NCI-H1048 (cell line): ENCODE data around the gene IRF4.

ENCODE experiments used
- DNase-seq: peaks from one replicate; lab custom pipeline; 2025; lab: John Stamatoyannopoulos, UW

Gene IRF4

DNA sequence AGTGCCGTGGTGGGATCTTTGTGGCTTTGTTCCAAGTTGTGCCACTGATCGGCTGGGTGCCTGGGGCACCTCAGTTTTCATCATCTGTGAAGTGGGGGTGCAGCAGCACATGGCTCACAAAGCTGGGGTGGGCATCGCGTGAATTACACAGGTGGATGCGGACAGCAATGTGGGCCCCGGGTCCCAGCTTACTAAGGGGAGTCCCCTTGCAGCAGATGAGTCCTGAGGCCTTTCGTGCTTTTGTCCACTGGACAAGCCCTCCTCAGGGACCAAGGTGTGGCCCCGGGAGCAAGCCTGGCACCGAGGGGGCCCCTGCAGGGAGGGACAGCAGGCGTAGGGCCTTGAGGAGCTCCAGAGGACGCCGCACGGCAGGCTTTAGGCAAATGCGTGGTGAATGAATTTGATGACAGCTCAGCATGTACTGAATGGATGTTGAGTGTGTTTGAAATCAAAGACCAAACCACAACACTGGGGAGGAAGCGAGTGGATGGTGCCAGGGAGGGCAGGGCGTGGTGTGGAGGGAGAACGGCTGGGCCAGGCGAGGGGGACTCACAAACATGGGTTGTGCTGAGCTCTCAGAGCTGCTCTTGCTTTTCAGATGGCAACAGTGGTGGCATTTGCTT is 53.2 kb downstream of the IRF4 start:
- DNase-seq, result no peak

DNA sequence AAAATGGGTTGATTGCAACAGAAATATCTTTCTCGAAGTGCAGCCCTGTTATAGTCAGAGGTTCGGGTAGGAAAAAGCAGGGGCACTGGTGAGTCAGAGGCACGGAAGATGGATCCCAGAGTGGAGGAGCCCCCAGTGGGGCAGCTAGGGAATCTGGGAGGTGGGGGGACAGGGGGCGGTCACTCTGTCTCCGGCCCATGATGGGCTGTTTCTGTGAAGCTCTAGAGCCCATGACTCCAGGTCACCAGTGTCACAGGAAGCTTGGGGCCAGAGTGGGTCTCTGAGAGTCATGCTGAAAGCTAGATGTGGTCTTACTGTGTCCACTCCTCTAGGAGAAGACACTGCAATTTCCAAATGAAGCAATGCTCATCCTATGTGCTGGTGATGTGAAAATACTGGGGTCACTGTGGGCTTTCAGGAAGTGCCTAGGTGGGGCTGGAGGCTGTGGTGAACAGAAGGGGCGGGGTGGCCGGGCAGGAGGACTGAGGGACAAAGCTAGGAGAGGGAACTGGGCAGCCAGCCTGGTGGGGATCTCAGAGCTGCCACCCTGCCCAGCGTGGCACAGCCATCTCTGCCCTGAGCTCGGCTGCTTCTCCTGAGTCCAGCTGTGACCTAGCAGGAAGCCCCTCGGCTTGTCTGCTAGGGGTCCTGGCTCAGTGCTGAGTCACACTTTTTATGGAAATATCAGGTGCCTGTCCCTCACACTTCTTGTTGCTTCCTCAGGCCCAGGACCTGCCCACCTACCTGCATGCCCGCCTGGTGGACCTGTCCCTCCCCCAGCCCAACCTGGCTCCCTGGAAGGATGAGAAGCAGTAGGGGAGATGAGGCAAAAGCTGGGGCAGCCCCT is 54.2 kb downstream of the IRF4 start:
- DNase-seq, result no peak

DNA sequence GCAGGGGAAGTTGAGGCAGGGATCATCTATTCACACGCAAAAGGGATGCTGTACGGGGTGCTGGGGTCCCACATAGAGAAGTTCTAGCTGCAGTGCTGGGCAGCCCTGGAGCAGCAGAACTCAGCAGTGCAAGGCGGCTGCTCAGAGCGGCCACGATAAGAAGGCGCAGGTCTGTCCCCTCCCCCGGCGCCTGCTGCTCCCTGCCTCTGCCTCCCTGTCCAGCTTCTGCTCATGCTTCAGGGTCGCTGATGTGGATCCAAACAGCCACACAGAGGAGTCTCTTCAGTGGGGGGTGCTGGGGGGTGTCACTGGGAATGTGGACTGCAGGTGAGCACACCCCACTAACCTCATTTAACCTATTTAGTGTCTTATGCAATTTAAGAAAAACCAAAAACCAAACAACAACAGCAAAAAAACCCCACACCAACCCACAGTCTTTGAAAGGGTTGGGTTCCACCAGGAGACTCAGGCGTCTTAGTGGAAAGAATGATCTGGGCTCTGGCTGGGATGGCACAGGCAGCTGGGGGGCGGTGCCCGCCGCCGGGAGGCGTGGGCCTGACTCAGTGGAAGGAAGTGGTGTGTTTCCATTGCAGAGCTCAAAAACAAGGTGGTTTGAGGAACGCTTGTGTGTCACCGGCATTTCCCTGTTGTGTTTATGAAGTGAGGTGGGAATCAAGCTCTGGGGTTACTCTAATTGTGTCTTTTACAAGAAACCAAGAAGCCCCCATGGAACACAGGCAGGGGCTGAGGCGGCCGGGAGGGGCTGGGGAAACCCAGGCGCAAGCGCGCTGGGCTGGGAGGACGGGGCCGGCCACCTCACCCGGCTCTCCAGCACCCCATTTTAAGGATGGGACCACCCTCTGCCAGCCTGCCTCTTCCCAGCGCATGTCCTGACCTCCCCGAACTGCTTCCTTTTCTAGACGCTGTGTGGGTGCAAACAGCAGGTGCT is 55.1 kb downstream of the IRF4 start:
- DNase-seq, result no peak

GRCh38 chr6:447381-448165 is 56.0 kb downstream of the IRF4 start:
- no peak for DNase-seq

DNA sequence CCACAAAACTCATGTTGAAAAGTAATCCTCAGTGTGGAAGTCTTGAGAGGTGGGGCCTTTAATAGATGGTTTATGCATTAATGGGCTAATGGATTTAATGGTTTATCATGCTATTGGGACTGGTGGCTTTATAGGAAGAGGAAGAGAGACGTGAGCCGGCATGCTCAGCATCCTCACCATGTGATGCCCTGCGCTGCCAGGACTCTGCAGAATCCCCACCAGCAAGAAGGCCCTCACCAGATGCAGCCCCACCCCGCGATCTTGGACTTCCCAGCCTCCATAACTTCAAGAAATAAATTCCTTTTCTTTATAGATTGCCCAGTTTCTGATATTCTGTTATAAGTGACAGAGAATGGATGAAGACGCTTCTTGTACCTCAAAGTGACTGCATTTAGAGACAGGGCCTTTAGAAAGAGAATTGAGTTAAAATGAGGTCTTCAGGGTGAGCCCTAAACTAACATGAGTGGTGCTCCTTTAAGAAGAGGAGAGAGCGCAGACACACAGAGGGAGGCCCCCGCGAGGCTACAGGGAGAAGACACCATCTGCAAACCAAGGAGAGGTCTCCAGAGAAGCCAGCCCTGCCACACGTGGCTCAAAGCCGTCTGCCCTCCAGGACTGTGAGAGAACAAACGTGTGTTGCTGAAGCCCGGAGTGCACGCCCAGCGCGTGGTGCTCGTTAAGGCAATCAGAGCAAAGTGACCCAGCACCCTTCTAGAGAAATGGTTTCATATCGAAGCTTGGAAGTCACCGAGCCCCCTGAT is 56.9 kb downstream of the IRF4 start:
- DNase-seq, result no peak

- no peak for DNase-seq
Observed at GRCh38 chr6:449057-449430, 57.5 kb downstream of the IRF4 start.

DNA sequence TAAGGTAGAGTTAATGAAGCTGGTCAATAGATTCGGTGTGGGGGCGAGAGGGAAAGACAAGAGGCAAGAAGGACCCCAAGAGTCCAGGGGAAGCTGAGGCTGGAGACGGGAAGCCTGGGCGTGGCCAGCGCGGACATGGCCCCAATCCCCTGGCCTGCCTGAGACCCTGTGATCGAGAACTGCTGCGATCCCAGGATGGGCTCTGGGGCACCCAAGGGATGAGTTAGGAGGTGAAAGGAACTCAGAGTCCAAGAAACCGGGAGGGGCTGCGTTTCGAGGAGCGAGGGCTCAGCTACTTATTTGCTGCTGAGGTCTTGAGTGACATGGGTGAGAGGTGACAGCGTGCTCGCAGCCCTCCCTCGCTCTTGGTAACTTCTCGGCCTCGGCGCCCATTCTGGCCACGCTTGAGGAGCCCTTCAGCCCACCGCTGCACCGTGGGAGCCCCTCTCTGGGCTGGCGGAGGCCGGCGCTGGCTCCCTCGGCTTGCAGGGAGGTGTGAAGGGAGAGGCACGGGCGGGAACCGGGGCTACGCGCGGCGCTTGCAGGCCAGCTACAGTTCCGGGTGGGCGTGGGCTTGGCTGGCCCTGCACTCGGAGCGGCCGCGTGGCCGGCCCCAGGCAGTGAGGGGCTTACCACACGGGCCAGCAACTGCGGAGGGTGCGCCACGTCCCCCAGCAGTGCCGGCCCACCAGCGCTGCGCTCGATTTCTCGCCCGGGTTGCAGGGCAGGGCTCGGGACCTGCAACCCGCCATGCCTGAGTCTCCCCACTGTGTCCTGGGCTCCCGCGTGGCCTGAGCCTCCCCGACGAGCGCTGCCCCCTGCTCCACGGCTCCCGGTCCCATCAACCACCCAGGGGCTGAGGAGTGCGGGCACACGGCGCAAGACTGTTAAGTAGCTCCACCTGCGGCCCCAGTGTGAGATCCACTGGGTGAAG is 58.2 kb downstream of the IRF4 start:
- no peak for DNase-seq

GRCh38 chr6:451336-451735 is 59.8 kb downstream of the IRF4 start:
- DNase-seq, result no peak

- DNase-seq, result no peak
Observed at GRCh38 chr6:451847-452246, 60.3 kb downstream of the IRF4 start.

DNA sequence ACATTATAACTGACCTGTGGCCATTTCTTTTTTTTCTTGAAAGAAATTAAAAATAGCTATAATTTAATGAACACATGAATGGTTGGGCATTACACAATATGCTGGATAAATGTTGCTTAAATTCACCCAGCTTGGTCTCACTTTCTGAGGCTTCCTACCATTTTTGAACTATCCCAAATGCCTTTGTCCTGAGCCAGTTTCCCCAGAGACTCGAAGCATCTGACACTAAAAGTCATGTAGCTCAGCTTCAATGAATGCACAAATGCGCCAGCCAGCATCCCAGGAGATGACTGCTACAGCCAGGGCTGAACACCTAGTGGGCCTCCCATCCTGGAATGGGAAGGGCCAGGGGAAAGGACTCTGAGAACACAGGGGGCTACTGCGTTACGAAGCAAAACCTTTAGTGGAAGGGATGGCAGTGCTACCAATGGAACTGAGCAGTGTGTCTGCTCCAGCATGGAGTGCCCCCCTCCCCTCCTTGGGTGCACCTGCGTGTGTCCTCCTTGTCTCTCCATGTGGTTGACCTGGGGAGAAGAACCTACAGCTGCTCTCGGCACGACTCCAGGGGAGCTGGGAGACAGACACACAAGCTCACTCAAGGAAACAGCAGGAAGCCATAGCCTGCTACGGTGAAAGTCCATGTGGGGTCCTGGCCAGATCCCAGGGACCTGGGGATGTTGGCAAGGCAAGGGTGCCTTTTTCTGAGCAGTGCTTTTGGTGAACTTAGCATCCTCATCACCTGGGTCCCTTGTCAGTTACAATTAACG is 60.9 kb downstream of the IRF4 start:
- DNase-seq, result no peak

GRCh38 chr6:453152-453551 is 61.6 kb downstream of the IRF4 start:
- DNase-seq, result no peak

GRCh38 chr6:454148-454991 is 62.8 kb downstream of the IRF4 start:
- DNase-seq, result no peak

- no peak for DNase-seq
Observed at GRCh38 chr6:455006-455585, 63.5 kb downstream of the IRF4 start.

DNA sequence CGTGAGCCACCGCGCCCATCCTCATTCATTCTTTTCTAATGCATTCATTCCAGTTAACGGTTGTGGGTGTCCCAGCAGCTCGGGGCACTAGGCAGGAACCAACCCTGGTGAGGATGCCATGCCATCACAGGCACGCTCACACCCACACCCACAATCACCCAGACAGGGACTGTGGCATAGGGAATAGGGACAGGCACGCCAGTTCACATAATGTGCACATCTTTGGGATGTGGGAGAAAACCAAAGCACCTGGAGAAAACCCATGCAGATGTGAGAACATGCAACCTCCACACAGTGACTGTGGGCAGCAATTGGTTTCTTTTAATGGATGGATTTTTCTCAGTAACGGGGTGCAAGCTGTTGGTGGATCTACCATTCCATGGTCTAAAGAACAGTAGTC is 64.3 kb downstream of the IRF4 start:
- no peak for DNase-seq

- no peak for DNase-seq
Observed at GRCh38 chr6:456358-456867, 64.9 kb downstream of the IRF4 start.

GRCh38 chr6:456887-457286 is 65.3 kb downstream of the IRF4 start:
- no peak for DNase-seq
